Hepatocyte (in vitro differentiated cells): ENCODE data around the gene EIF4B.

Source experiments
- CTCF ChIP-seq: fragments of 200-600 bp; sonication (generic); IDR thresholded peaks from 2 replicates; pipeline ENCODE4 v1.5.1; 2016; ENCODE audit warnings: antibody characterized with exemption, mild to moderate bottlenecking; ENCODE audit not compliant: poor library complexity
- EZH2 ChIP-seq: fragments of 200-600 bp; sonication (generic); IDR thresholded peaks from 2 replicates; pipeline ENCODE4 v1.6.1; 2016; ENCODE audit warnings: antibody characterized with exemption, mild to moderate bottlenecking, borderline replicate concordance

- TF ChIP-seq EZH2 (no peak), CTCF (no peak)
Measured at GRCh38 chr12:53050426-53051057, 44.3 kb downstream of the EIF4B start.
